ENCODE measurements around the gene OIT3.

- no peak for TF ChIP-seq CTCF (IDR thresholded peaks at IDR 0.05)
- TF ChIP-seq POLR2A (IDR thresholded peaks at IDR 0.05): no peak
Observed at GRCh38 chr10:72911758-72912157, 18.2 kb downstream of the OIT3 start.
